ENCODE results near the gene SGCD.

The SGCD gene

GRCh38 chr5:156774273-156774672 lies 447.3 kb downstream of the SGCD start:
- H3K27ac Mint-ChIP-seq = no peak overlapping the region
- H3K27me3 Mint-ChIP-seq = peaks cover 4 to 27% of the 10 kb centered on the region in 2 donors
- H3K4me1 Mint-ChIP-seq = no peaks in the 10 kb centered on the region
- ATAC-seq (replicated peaks) (no peak), DNase-seq (no peak)
- H3K36me3 Mint-ChIP-seq = no peaks in the 10 kb centered on the region
- H3K9me3 Mint-ChIP-seq = peaks cover 0 to 3% of the 10 kb centered on the region in 2 donors
- no peak overlapping the region for H3K4me3 Mint-ChIP-seq

- DNase-seq (no peak), ATAC-seq (replicated peaks) (no peak)
- Mint-ChIP-seq H3K9me3 (peaks cover 0 to 6% of the 10 kb centered on the region in 2 donors), H3K4me3 (no peak overlapping the region), H3K27ac (no peak overlapping the region), H3K36me3 (no peaks in the 10 kb centered on the region), H3K4me1 (peaks cover 0 to 5% of the 10 kb centered on the region in 2 donors), H3K27me3 (peaks cover 4 to 38% of the 10 kb centered on the region in 2 donors)
Observed at GRCh38 chr5:156778139-156778706, 451.3 kb downstream of the SGCD start.

GRCh38 chr5:156778752-156779151 lies 451.8 kb downstream of the SGCD start:
- Mint-ChIP-seq H3K27me3 (peaks cover 7 to 43% of the 10 kb centered on the region in 2 donors), H3K4me1 (peaks cover 0 to 5% of the 10 kb centered on the region in 2 donors), H3K27ac (no peak overlapping the region), H3K36me3 (no peaks in the 10 kb centered on the region), H3K4me3 (no peak overlapping the region), H3K9me3 (peaks cover 0 to 8% of the 10 kb centered on the region in 2 donors)
- no peak for DNase-seq
- ATAC-seq (replicated peaks) = no peak

- Mint-ChIP-seq H3K4me3 (no peak overlapping the region), H3K27ac (no peak overlapping the region), H3K9me3 (peaks cover 4 to 12% of the 10 kb centered on the region in 2 donors)
Observed at GRCh38 chr5:156779436-156779835, 452.5 kb downstream of the SGCD start.

GRCh38 chr5:156783092-156783491 lies 456.1 kb downstream of the SGCD start:
- peak; percentile 33 to 41 for ATAC-seq (replicated peaks)
- H3K9me3 Mint-ChIP-seq = peaks cover 10 to 18% of the 10 kb centered on the region in 2 donors
- DNase-seq = peak; percentile 4
- no peak overlapping the region for H3K27ac Mint-ChIP-seq
- peaks cover 0 to 5% of the 10 kb centered on the region in 2 donors for H3K4me1 Mint-ChIP-seq
- no peaks in the 10 kb centered on the region for H3K36me3 Mint-ChIP-seq
- peaks cover 7 to 46% of the 10 kb centered on the region in 2 donors for H3K27me3 Mint-ChIP-seq
- no peak overlapping the region for H3K4me3 Mint-ChIP-seq

More at GRCh38 chr5:156779436-156779835, 452.5 kb downstream of the SGCD start:
- H3K4me1 Mint-ChIP-seq = peaks cover 0 to 5% of the 10 kb centered on the region in 2 donors
- peaks cover 11 to 48% of the 10 kb centered on the region in 2 donors for H3K27me3 Mint-ChIP-seq
- no peak for DNase-seq
- H3K36me3 Mint-ChIP-seq = no peaks in the 10 kb centered on the region
- ATAC-seq (replicated peaks) = no peak

- Mint-ChIP-seq H3K4me1 (no peaks in the 10 kb centered on the region), H3K36me3 (no peaks in the 10 kb centered on the region), H3K9me3 (peaks cover 0 to 7% of the 10 kb centered on the region in 2 donors), H3K4me3 (no peak overlapping the region), H3K27ac (no peak overlapping the region), H3K27me3 (peaks cover 9 to 18% of the 10 kb centered on the region in 2 donors)
- ATAC-seq (replicated peaks) = no peak
- no peak for DNase-seq
Observed at GRCh38 chr5:156794687-156795086, 467.7 kb downstream of the SGCD start.

GRCh38 chr5:156798201-156798600 lies 471.2 kb downstream of the SGCD start:
- no peaks in the 10 kb centered on the region for H3K4me1 Mint-ChIP-seq
- no peaks in the 10 kb centered on the region for H3K36me3 Mint-ChIP-seq
- H3K27me3 Mint-ChIP-seq = peaks cover 23 to 35% of the 10 kb centered on the region in 2 donors
- H3K9me3 Mint-ChIP-seq = no peaks in the 10 kb centered on the region
- no peak for ATAC-seq (replicated peaks)
- no peak overlapping the region for H3K27ac Mint-ChIP-seq
- H3K4me3 Mint-ChIP-seq = no peak overlapping the region
- DNase-seq = no peak

- no peak for ATAC-seq (replicated peaks)
- DNase-seq = no peak
- H3K36me3 Mint-ChIP-seq = no peaks in the 10 kb centered on the region
- no peak overlapping the region for H3K4me3 Mint-ChIP-seq
- H3K4me1 Mint-ChIP-seq = no peaks in the 10 kb centered on the region
- peaks cover 23 to 35% of the 10 kb centered on the region in 2 donors for H3K27me3 Mint-ChIP-seq
- H3K9me3 Mint-ChIP-seq = no peaks in the 10 kb centered on the region
- H3K27ac Mint-ChIP-seq = no peak overlapping the region
Observed at GRCh38 chr5:156799171-156799570, 472.2 kb downstream of the SGCD start.

GRCh38 chr5:156800929-156801328 lies 474.0 kb downstream of the SGCD start:
- Mint-ChIP-seq H3K27ac (no peak overlapping the region), H3K9me3 (peaks cover 0 to 1% of the 10 kb centered on the region in 2 donors), H3K4me3 (no peak overlapping the region), H3K4me1 (no peaks in the 10 kb centered on the region), H3K36me3 (no peaks in the 10 kb centered on the region), H3K27me3 (peaks cover 18 to 30% of the 10 kb centered on the region in 2 donors)
- DNase-seq (no peak), ATAC-seq (replicated peaks) (no peak)

- H3K27ac Mint-ChIP-seq = no peak overlapping the region
- no peaks in the 10 kb centered on the region for H3K4me1 Mint-ChIP-seq
- peaks cover 0 to 4% of the 10 kb centered on the region in 2 donors for H3K9me3 Mint-ChIP-seq
- peaks cover 22 to 31% of the 10 kb centered on the region in 2 donors for H3K27me3 Mint-ChIP-seq
- H3K4me3 Mint-ChIP-seq = no peak overlapping the region
- no peak for DNase-seq
- H3K36me3 Mint-ChIP-seq = no peaks in the 10 kb centered on the region
- no peak for ATAC-seq (replicated peaks)
Observed at GRCh38 chr5:156802501-156802900, 475.5 kb downstream of the SGCD start.

GRCh38 chr5:156803404-156803803 lies 476.4 kb downstream of the SGCD start:
- DNase-seq (no peak), ATAC-seq (replicated peaks) (no peak)
- Mint-ChIP-seq H3K4me1 (no peaks in the 10 kb centered on the region), H3K4me3 (no peak overlapping the region), H3K27me3 (peaks cover 22 to 35% of the 10 kb centered on the region in 2 donors), H3K9me3 (peaks cover 3 to 4% of the 10 kb centered on the region in 2 donors), H3K27ac (no peak overlapping the region), H3K36me3 (no peaks in the 10 kb centered on the region)

- H3K27me3 Mint-ChIP-seq = peaks cover 6 to 7% of the 10 kb centered on the region in 2 donors
- H3K27ac Mint-ChIP-seq = no peak overlapping the region
- DNase-seq (no peak), ATAC-seq (replicated peaks) (no peak)
- H3K4me3 Mint-ChIP-seq = no peak overlapping the region
- H3K9me3 Mint-ChIP-seq = peaks cover 3 to 5% of the 10 kb centered on the region in 2 donors
- H3K4me1 Mint-ChIP-seq = no peaks in the 10 kb centered on the region
- H3K36me3 Mint-ChIP-seq = no peaks in the 10 kb centered on the region
Observed at GRCh38 chr5:156812959-156813358, 486.0 kb downstream of the SGCD start.

- Mint-ChIP-seq H3K9me3 (peaks cover 0 to 2% of the 10 kb centered on the region in 2 donors), H3K27ac (no peak overlapping the region), H3K27me3 (peaks cover 0 to 23% of the 10 kb centered on the region in 2 donors), H3K4me3 (no peak overlapping the region), H3K36me3 (no peaks in the 10 kb centered on the region), H3K4me1 (no peaks in the 10 kb centered on the region)
- ATAC-seq (replicated peaks) (peak; percentile 62 to 71), DNase-seq (no peak)
Observed at GRCh38 chr5:156815988-156816599, 489.1 kb downstream of the SGCD start.
